GM19240 (cell line): ENCODE measurements around the gene CPED1.
"Not testable (repeated sequence)": the region's sequence is repeated elsewhere in the genome, so short reads cannot be mapped to it uniquely, and the experiment has no call there.

Experiments
- DNase-seq: peaks from one replicate; pipeline ENCODE4 v3.0.0; 2011; ENCODE audit warnings: low spot score; ENCODE audit not compliant: insufficient read length

Gene CPED1

GRCh38 chr7:121180436-121181063 lies 192.0 kb downstream of the CPED1 start:
- no peak for DNase-seq

DNA sequence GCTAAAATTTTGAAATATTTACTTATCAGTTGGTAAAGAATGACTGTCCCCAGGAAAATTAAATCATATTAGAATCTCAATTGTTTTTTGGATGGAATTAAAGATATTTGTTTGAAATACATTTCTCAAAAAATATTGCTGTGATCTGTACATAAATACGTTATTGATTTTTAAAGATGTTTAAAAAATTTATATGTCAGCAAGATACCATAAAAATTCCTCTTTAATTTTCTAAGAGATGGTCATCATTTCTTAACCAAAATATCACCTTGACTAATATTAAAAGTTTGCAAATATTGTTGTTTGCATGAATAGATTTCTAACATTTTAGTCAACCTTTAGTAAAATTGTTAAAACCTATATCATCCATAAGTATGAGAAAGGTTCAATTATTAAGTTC lies 192.8 kb downstream of the CPED1 start:
- no peak for DNase-seq

DNA sequence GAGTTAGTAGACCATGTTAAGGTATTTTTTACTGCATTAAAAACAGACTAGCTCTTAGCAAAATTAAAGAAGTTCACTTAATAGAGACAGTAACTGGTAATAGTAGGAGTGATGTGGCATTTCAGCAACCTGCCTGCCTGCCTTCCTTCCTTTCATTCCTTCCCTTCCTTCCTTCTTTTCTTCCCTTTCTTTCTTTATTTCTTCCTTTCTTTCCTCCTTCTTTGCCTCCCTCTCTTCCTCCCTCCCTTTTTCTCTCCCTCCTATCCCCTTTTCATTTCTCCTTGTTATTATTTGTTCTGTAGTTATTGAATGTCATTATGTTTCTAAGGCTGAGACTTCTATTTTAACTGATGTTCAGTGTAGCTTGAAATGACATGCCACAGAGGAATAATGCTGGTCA lies 193.8 kb downstream of the CPED1 start:
- no peak for DNase-seq

GRCh38 chr7:121182902-121183301 lies 194.4 kb downstream of the CPED1 start:
- no peak for DNase-seq

DNA sequence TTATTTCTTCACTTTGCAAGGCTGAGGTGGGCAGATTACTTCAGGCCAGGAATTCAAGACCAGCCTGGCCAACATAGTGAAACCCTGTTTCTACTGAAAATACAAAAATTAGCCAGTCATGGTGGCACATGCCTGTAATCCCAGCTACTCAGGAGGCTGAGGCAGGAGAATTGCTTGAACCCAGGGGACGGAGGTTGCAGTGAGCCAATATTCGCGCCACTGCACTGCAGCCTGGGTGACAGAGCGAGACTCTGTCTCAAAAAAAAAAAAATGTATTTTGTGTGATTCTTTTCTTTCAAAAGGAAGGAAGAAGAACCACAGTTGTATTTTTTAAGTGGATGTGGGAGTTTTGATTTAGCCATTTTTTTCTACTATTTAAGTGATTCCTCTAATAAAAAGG lies 195.4 kb downstream of the CPED1 start:
- not testable (repeated sequence) for DNase-seq

DNA sequence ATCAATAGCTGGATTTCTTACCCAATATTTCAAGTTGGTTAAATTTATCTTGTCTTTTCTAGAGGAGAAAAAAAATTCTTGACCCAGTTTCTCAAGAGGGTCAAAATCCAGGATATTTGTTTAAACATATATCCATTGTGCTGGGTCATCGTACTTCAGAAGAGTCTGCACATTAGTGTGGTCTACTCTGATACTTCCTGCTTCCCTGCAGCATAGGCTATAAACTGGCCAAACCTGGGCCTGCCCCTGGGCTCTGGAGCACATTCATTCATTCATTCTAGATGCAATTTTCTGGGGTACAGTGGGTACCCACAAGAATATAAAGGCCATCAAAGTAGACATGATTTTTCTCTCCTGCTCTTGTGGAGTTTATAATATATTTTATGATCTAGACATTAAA lies 198.2 kb downstream of the CPED1 start:
- no peak for DNase-seq

- DNase-seq: no peak
These were observed 198.7 kb downstream of the CPED1 start for GRCh38 chr7:121187222-121187621.

- no peak for DNase-seq
These were observed 199.2 kb downstream of the CPED1 start for GRCh38 chr7:121187676-121188075.

- DNase-seq: no peak
These were observed 204.3 kb downstream of the CPED1 start for GRCh38 chr7:121192834-121193233.

DNA sequence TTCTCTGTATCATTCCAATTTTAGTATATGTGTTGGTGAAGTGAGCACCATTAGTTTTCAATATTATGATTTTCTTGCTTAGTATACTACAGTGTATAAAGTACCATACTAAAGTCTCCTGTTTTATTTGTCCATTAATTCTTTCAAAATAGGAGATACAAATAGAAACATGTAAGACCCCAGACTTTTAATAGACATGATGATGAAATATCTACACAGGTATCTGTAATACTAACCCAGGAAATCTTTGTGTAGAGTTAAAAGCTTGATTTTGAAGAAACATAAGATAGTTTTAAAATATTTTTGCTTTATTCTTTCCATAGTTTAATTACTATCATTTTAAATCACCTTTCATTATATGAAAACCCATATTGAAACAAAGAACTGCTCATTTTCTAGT lies 206.5 kb downstream of the CPED1 start:
- no peak for DNase-seq

DNA sequence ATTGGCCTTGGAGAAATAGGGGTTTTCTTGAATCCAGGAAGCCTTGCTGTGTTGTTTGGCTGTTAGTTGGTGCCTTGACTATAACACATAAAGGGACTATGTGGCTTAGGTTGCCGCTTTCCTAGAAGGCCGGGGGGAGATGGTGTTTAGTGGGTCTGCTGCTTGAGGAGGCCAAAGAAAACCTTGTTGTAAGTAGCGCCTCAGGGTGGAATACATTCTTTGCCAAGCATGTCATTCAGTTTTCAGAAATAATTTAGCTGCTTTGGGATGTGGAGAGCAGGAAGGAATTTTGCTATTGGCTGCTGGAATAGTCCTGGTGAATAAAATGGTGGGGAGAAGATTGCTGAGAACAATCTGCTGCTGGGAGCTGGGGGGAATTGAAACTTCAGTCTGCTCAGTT lies 207.4 kb downstream of the CPED1 start:
- no peak for DNase-seq

DNA sequence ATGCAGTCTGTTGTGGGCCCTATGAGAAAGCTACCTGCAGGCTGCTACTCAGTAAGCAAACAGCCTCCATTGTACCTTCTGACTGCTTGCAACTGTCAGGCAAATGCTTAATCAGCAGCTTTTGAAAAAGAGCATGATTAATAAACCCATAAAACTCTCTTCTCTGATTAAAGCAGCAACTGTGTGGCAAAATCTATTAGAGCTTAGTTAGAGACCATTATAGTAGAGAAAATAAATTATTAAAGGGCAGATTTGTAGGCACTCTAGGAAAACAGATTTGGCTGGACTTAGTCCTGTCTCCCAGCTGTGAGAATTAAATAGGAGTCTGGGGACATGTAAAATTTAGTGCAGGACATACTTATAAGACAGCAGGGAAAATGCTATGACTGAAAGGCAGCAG lies 207.8 kb downstream of the CPED1 start:
- no peak for DNase-seq

DNA sequence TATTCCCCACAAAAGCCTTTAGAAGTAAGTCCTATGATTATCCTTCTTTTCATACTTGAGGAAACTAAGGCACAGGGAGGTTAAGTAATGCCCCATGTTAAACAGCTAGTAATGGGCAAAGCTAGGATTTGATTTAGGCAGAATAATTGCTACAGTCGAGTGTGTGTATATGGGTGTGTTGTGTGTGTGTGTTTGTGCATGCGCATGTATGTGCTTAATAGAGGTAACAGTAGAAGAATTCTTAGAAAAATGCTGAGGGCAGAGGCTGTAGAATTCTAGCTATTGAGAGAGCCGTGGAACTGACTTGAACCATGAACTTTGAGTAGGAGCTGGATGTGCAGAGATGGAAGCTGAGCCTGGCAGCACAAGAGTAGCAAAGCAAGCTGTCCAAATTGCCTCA lies 208.9 kb downstream of the CPED1 start:
- no peak for DNase-seq

- no peak for DNase-seq
These were observed 210.0 kb downstream of the CPED1 start for GRCh38 chr7:121198502-121198901.

- no peak for DNase-seq
These were observed 213.6 kb downstream of the CPED1 start for GRCh38 chr7:121202125-121202524.

- no peak for DNase-seq
These were observed 214.3 kb downstream of the CPED1 start for GRCh38 chr7:121202834-121203233.

- no peak for DNase-seq
These were observed 216.0 kb downstream of the CPED1 start for GRCh38 chr7:121204537-121204936.

GRCh38 chr7:121205777-121206176 lies 217.3 kb downstream of the CPED1 start:
- DNase-seq: no peak

DNA sequence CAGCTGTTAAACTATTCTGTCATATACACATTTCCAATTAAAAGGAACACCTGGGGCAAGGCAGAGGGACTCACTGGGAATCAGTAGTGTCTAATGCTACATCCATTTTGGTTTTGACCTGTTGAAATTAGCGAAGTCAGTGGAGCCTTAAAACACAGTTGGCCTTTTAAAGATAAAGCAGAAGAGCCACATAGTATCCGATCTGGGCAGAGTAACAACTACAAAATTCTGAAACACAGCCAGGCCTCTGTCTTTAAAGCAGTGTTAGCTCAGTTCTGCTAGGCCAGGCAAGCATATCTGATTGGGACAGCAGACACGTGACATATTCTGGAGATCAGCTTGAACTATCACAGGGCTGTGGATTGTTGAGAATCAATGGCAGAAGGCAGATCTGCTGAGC lies 222.7 kb downstream of the CPED1 start:
- no peak for DNase-seq

GRCh38 chr7:121212036-121212435 lies 223.5 kb downstream of the CPED1 start:
- no peak for DNase-seq

DNA sequence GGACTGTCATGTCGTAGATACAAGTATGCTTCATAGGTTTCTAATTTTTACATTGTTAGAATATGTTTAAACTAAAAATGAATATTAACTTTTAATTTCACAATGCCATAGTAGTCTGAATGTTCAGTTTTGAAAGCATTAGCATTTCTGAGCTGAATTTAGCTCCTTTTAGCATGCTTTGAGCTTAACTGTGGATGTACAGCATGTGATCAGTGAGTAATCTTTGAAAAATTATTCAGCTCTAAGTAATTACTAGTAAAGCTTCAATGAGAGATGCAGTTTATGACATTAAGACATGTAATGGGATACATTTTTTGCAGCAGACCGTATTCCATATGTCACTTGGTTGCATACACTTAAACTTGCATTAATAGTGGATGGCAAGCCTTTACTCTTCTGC lies 226.1 kb downstream of the CPED1 start:
- DNase-seq: no peak

DNA sequence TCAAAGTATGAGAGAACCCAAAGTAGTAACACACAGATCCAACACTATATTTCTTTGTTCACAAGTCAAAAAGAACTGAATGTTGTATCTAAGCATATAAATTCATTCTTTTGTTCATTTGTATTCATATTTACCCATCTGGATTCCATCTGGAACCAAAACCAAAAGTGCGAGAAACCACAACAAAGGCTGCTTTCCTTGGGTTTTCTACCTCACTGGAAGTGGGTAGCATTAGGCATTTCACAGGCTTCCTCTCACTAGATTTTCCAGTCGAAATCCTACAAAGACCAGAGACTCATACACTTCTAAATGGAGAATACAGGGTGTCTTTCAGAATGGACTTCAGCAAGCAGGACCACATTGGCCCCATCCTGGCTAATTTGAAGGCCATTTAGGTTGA lies 230.5 kb downstream of the CPED1 start:
- DNase-seq: no peak

- not testable (repeated sequence) for DNase-seq
These were observed 232.6 kb downstream of the CPED1 start for GRCh38 chr7:121221108-121221507.

GRCh38 chr7:121228779-121229178 lies 240.3 kb downstream of the CPED1 start:
- no peak for DNase-seq
